Activated B cell treated with CpG ODN at 0.5 μM for 24 hours (primary cell): ENCODE data around the gene AKAP13. TPM values are rescaled to one million over a fixed set of nuclear protein-coding genes. Genes with fewer than 3 reads are reported as not detected.

Experiments used
- ATAC-seq: fragments of 200-7000 bp; cut with Tn5 transposase; one replicate; pipeline ENCODE4 v1.10.0; 2021; ENCODE audit warnings: low read depth, mild to moderate bottlenecking, moderate library complexity
- CTCF ChIA-PET: fragments of 350-600 bp; sonication (Branson Sonifier 250); formaldehyde crosslinking; loops from one replicate; lab custom pipeline; 2021; ENCODE audit warnings: antibody characterized with exemption; lab: Charles Lee
- POLR2A ChIA-PET: fragments of 350-600 bp; sonication (Branson Sonifier 250); formaldehyde crosslinking; loops from one replicate; lab custom pipeline; 2021; ENCODE audit warnings: antibody characterized with exemption; lab: Charles Lee
- DNase-seq: peaks from one replicate; pipeline ENCODE4 v3.0.0; 2022
- H3K27ac Mint-ChIP-seq: one replicate; pipeline ENCODE4 v1.8.0; 2020; ENCODE audit warnings: mixed read lengths
- H3K27me3 Mint-ChIP-seq: one replicate; pipeline ENCODE4 v1.8.0; 2021; ENCODE audit warnings: mixed read lengths
- H3K36me3 Mint-ChIP-seq: one replicate; pipeline ENCODE4 v1.8.0; 2021; ENCODE audit warnings: low read depth, mixed read lengths
- H3K4me1 Mint-ChIP-seq: one replicate; pipeline ENCODE4 v1.8.0; 2021; ENCODE audit warnings: mixed read lengths
- H3K4me3 Mint-ChIP-seq: one replicate; pipeline ENCODE4 v1.8.0; 2020; ENCODE audit warnings: mild to moderate bottlenecking, mixed read lengths
- H3K9me3 Mint-ChIP-seq: one replicate; pipeline ENCODE4 v1.8.0; 2020; ENCODE audit warnings: mixed read lengths
- CTCF ChIP-seq: fragments of 200-600 bp; IDR thresholded peaks from one replicate; pipeline ENCODE4 v1.8.0; 2022; ENCODE audit warnings: antibody characterized with exemption, mild to moderate bottlenecking
- intact Hi-C: fragments of 100-400 bp; cut with micrococcal nuclease; formaldehyde crosslinking; loops from one replicate; pipeline ENCODE4 v1.15.1; 2024
- total RNA-seq: library from RNA; stranded (reverse); gene quantifications from 2 replicates; pipeline ENCODE4 v1.2.3, GENCODE V29; 2022

Gene AKAP13
- total RNA-seq, 1 donor from 2014 or later, result 290 TPM

- Mint-ChIP-seq H3K36me3 (peaks cover 72% of the 10 kb centered on the region), H3K27me3 (no peaks in the 10 kb centered on the region), H3K27ac (peak overlapping the region; percentile 98), H3K9me3 (no peaks in the 10 kb centered on the region), H3K4me3 (peak overlapping the region; percentile 83), H3K4me1 (peaks cover 78% of the 10 kb centered on the region)
- intact Hi-C loops, result loop anchor here (10.0 kb wide), 1 partner anchor 224 kb away; no protein-coding TSS in a partner anchor
- DNase-seq (no peak), ATAC-seq (no peak)
- ChIA-PET POLR2A (interaction anchor here (1.3 to 5.8 kb wide), 2 partner anchors 9 to 18 kb away, joined by 4 to 49 read pairs; no protein-coding TSS in a partner anchor), CTCF (no interaction called here)
- TF ChIP-seq CTCF, result no peak
Measured at GRCh38 chr15:85708402-85708941, 328.1 kb downstream of the AKAP13 start.

GRCh38 chr15:85709250-85709649 is 328.8 kb downstream of the AKAP13 start:
- Mint-ChIP-seq H3K27ac (peak overlapping the region; percentile 98), H3K4me3 (no peak overlapping the region), H3K36me3 (peaks cover 75% of the 10 kb centered on the region), H3K4me1 (peaks cover 72% of the 10 kb centered on the region), H3K9me3 (no peaks in the 10 kb centered on the region), H3K27me3 (no peaks in the 10 kb centered on the region)
- ATAC-seq (no peak), DNase-seq (no peak)
- CTCF ChIA-PET, result no interaction called here
- POLR2A ChIA-PET, result interaction anchor here (0.6 to 5.8 kb wide), 3 partner anchors 9 to 18 kb away, joined by 3 to 49 read pairs (median 4); no protein-coding TSS in a partner anchor
- intact Hi-C loops, result loop anchor here (10.0 kb wide), 1 partner anchor 224 kb away; no protein-coding TSS in a partner anchor
- TF ChIP-seq CTCF, result no peak

- H3K36me3 Mint-ChIP-seq, result peaks cover 80% of the 10 kb centered on the region
- no peaks in the 10 kb centered on the region for H3K9me3 Mint-ChIP-seq
- TF ChIP-seq CTCF, result no peak
- ChIA-PET POLR2A (interaction anchor here (0.7 to 5.8 kb wide), 4 partner anchors 17 to 23 kb away, joined by 3 to 49 read pairs (median 5); no protein-coding TSS in a partner anchor), CTCF (no interaction called here)
- H3K4me1 Mint-ChIP-seq, result peaks cover 66% of the 10 kb centered on the region
- DNase-seq (no peak), ATAC-seq (peak; percentile 14)
- H3K27ac Mint-ChIP-seq, result peak overlapping the region; percentile 75
- intact Hi-C loops, result no loop called here
- no peak overlapping the region for H3K4me3 Mint-ChIP-seq
- H3K27me3 Mint-ChIP-seq, result no peaks in the 10 kb centered on the region
Measured at GRCh38 chr15:85710340-85710842, 330.0 kb downstream of the AKAP13 start.

GRCh38 chr15:85711580-85712192 is 331.3 kb downstream of the AKAP13 start:
- DNase-seq (no peak), ATAC-seq (no peak)
- Mint-ChIP-seq H3K27me3 (no peaks in the 10 kb centered on the region), H3K4me1 (peaks cover 60% of the 10 kb centered on the region), H3K9me3 (no peaks in the 10 kb centered on the region), H3K27ac (peak overlapping the region; percentile 70), H3K36me3 (peaks cover 85% of the 10 kb centered on the region), H3K4me3 (no peak overlapping the region)
- intact Hi-C loops, result no loop called here
- no peak for TF ChIP-seq CTCF
- CTCF ChIA-PET, result interaction anchor here (1.1 to 1.7 kb wide), 3 partner anchors 20 to 228 kb away, joined by 3 to 4 read pairs (median 3); no protein-coding TSS in a partner anchor
- POLR2A ChIA-PET, result interaction anchor here (0.8 to 5.8 kb wide), 2 partner anchors 8 to 21 kb away, joined by 4 to 49 read pairs; no protein-coding TSS in a partner anchor

GRCh38 chr15:85716261-85716660 is 335.9 kb downstream of the AKAP13 start:
- ATAC-seq (no peak), DNase-seq (no peak)
- Mint-ChIP-seq H3K4me3 (no peak overlapping the region), H3K4me1 (peaks cover 62% of the 10 kb centered on the region), H3K36me3 (peaks cover 97% of the 10 kb centered on the region), H3K9me3 (no peaks in the 10 kb centered on the region), H3K27ac (peak overlapping the region; percentile 81), H3K27me3 (no peaks in the 10 kb centered on the region)
- POLR2A ChIA-PET, result no interaction called here
- no peak for TF ChIP-seq CTCF
- intact Hi-C loops, result no loop called here
- CTCF ChIA-PET, result no interaction called here
